GM12801 (cell line): ENCODE data around the gene NFIB.

ENCODE experiments used
- CTCF ChIP-seq: IDR thresholded peaks from one replicate; pipeline ENCODE4 v1.5.1; 2011; ENCODE audit warnings: control low read depth; ENCODE audit not compliant: insufficient read length; ENCODE audit errors: extremely low read depth

NFIB gene

GRCh38 chr9:14054096-14054495, 259.8 kb downstream of the NFIB start:
- TF ChIP-seq CTCF: no peak

- no peak for TF ChIP-seq CTCF
These were observed 261.6 kb downstream of the NFIB start for GRCh38 chr9:14052359-14052758.

- no peak for TF ChIP-seq CTCF
These were observed 262.5 kb downstream of the NFIB start for GRCh38 chr9:14051419-14051818.

GRCh38 chr9:14043483-14043882, 270.5 kb downstream of the NFIB start:
- no peak for TF ChIP-seq CTCF

DNA sequence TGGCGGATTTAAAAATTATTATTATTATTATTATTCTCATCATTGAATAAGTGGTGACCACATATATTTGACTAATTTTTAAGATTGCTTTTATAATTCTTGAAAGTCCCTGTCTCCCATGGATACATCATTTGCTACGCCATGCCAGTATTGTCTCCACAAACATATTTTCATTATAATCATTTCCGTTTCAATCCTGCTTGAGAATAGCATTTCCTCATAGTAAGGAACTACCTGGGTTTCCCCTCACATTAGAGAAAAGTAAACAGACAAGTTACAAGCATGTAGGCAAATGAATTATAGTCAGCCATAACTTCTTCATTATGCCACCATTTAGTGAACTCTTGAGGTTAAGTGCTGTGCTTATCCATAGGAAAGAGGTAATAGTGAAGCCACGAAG, 276.6 kb downstream of the NFIB start:
- TF ChIP-seq CTCF: no peak

- TF ChIP-seq CTCF: no peak
These were observed 280.9 kb downstream of the NFIB start for GRCh38 chr9:14033067-14033466.
